ENCODE results near the gene GGTA1.
A peak's percentile ranks its signal among the peaks of the same experiment; 100 is the strongest.

GGTA1 gene

DNA sequence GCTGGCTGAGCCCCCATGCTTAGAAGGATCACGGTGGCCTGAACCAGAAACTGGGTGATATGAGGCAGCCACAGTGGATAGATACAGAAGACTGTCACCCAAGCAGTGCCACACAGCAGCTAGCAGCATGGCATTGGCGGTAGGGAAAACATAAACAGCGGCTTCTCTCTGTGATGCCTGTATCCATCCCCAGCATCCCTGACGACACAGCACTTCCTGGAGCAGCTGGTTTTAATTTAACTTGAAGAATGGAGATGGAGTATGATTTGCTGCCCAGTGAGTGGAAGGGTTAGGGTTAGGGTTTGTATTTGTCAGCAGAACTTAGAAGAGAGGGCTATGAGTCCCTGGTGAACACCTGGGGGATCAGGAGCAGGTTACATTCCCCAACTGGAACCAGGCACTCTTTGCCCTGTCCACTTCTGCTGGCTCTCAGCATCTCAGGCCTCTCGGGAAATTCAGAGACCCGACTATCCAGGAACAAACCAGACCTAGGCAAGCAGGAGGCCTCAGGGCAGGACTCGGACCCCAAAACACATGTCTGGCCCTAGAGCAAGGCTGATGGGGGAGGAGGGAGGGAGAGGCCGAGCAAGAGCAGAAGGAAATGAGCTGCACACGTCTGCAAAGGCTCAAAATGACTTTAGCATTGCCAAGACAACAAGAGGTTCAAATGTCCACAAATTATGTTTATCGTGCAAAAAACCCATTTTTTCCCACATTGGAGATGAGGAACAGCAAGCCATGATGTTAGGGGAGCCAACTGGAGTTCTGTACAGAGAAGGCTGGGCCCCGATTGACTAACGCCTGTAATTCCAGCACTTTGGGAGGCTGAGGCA is 6.5 kb upstream of the GGTA1 start:
- ChIA-PET CTCF (no interaction called here), POLR2A (no interaction called here)
- DNase-seq (ENCODE audit: extremely low spot score): no peak
- TF ChIP-seq CTBP1 (IDR thresholded peaks at IDR 0.05; ENCODE audit: borderline replicate concordance): no peak
- TF ChIP-seq ZNF384 (IDR thresholded peaks at IDR 0.05): no peak
- no peak for TF ChIP-seq BHLHE40 (IDR thresholded peaks at IDR 0.05; ENCODE audit: borderline replicate concordance)
- TF ChIP-seq FOXK2 (IDR thresholded peaks at IDR 0.05): no peak
- no peak for TF ChIP-seq ARNT (IDR thresholded peaks at IDR 0.05)
- TF ChIP-seq FOXA1 (IDR thresholded peaks at IDR 0.05): no peak
- no peak for TF ChIP-seq L3MBTL2 (conservative IDR thresholded peaks at IDR 0.05)
- TF ChIP-seq ELF4 (IDR thresholded peaks at IDR 0.05): no peak
- no peak for TF ChIP-seq SUZ12 (IDR thresholded peaks at IDR 0.05)
- no peak for TF ChIP-seq NFRKB (IDR thresholded peaks at IDR 0.05)

DNA sequence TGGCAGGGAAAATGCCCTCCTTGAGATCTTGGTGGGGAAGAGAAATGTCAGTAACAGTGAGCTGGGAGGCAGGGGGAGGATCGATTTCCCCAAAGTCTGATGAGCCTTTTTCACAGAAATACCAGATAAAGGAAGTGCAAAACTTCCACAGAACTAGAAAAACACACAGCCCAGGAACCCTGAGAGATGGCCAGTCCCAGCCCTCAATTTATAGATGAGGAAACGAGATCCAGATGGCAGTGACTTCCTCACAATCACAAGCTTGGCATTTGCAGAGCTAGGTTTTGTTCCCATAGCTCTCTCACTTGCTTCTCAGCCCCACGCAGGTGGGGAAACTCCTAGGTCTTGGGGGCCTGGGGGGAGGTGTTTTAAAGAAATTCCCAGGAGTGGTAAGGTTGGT is 3.8 kb upstream of the GGTA1 start:
- ChIA-PET POLR2A (no interaction called here), CTCF (interaction anchor here (0.6 kb wide), 1 partner anchor 44 kb away, joined by 3 read pairs; no protein-coding TSS in a partner anchor)

DNA sequence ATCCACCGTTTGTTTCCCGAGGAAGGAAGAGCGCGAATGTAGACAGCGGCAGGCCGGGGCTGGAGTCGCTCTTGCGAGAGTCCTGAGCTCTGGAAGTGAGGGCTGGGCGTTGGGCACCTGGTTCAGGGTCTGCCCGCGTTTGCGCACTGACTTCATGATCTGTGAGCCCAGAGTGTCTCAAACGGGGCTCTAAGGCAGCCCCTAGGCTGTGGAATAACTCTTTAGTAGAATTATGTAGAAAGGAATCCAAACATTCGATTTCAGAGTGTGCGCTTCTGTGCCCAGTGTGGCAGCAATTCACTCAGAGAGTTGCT is 478 bp upstream of the GGTA1 start:
- DNase-seq (ENCODE audit: extremely low spot score): peak; percentile 50
- ChIA-PET CTCF (interaction anchor here (1.5 kb wide), 1 partner anchor 50 kb away, joined by 3 read pairs; no protein-coding TSS in a partner anchor), POLR2A (interaction anchor here (0.8 to 1.9 kb wide), 2 partner anchors 10 to 298 kb away, joined by 3 to 10 read pairs; partner anchors contain the start of gene RAB14)
- TF ChIP-seq SP1 (IDR thresholded peaks at IDR 0.05) (no peak), SUZ12 (IDR thresholded peaks at IDR 0.05) (no peak), CTBP1 (IDR thresholded peaks at IDR 0.05; ENCODE audit: borderline replicate concordance) (no peak), L3MBTL2 (conservative IDR thresholded peaks at IDR 0.05) (no peak), HDGF (IDR thresholded peaks at IDR 0.05; ENCODE audit: borderline replicate concordance) (no peak), ELF4 (IDR thresholded peaks at IDR 0.05) (no peak), FOXM1 (IDR thresholded peaks at IDR 0.05; ENCODE audit: borderline replicate concordance) (no peak), ARNT (IDR thresholded peaks at IDR 0.05) (no peak), BHLHE40 (IDR thresholded peaks at IDR 0.05; ENCODE audit: borderline replicate concordance) (no peak), FOXK2 (IDR thresholded peaks at IDR 0.05) (no peak), FOXA1 (IDR thresholded peaks at IDR 0.05) (no peak), TARDBP (IDR thresholded peaks at IDR 0.05) (no peak), NFRKB (IDR thresholded peaks at IDR 0.05) (no peak)
- TF ChIP-seq, protein P1, sequence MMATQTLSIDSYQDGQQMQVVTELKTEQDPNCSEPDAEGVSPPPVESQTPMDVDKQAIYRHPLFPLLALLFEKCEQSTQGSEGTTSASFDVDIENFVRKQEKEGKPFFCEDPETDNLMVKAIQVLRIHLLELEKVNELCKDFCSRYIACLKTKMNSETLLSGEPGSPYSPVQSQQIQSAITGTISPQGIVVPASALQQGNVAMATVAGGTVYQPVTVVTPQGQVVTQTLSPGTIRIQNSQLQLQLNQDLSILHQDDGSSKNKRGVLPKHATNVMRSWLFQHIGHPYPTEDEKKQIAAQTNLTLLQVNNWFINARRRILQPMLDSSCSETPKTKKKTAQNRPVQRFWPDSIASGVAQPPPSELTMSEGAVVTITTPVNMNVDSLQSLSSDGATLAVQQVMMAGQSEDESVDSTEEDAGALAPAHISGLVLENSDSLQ (IDR thresholded peaks at IDR 0.05): no peak

More for the DNA sequence above, 3.8 kb upstream of the GGTA1 start:
- DNase-seq (ENCODE audit: extremely low spot score): no peak
- no peak for TF ChIP-seq SP1 (IDR thresholded peaks at IDR 0.05)
- no peak for TF ChIP-seq NFRKB (IDR thresholded peaks at IDR 0.05)
- TF ChIP-seq HDGF (IDR thresholded peaks at IDR 0.05; ENCODE audit: borderline replicate concordance): no peak
- no peak for TF ChIP-seq CTBP1 (IDR thresholded peaks at IDR 0.05; ENCODE audit: borderline replicate concordance)
- no peak for TF ChIP-seq BHLHE40 (IDR thresholded peaks at IDR 0.05; ENCODE audit: borderline replicate concordance)
- TF ChIP-seq, protein P1 (IDR thresholded peaks at IDR 0.05): no peak
- TF ChIP-seq L3MBTL2 (conservative IDR thresholded peaks at IDR 0.05): no peak
- TF ChIP-seq FOXM1 (IDR thresholded peaks at IDR 0.05; ENCODE audit: borderline replicate concordance): no peak
- no peak for TF ChIP-seq FOXA1 (IDR thresholded peaks at IDR 0.05)

DNA sequence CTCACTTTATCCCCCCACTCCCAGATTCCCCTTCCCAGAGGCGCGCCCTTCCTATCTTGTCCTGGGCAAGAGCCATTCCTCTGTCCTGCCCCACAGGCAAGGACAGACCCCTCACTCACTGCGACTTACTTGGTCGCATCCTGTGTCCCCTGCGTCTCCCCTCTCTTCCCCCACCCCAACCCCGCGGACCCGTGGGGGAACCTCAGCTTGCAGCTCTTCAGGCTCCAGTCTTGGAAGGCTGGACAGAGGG is 542 bp downstream of the GGTA1 start:
- POLR2A ChIA-PET: interaction anchor here (1.9 kb wide), 1 partner anchor 9 kb away, joined by 10 read pairs; no protein-coding TSS in a partner anchor
- no peak for DNase-seq (ENCODE audit: extremely low spot score)
- CTCF ChIA-PET: interaction anchor here (0.7 to 1.5 kb wide), 2 partner anchors 47 to 51 kb away, joined by 3 read pairs; no protein-coding TSS in a partner anchor
- TF ChIP-seq FOXM1 (IDR thresholded peaks at IDR 0.05; ENCODE audit: borderline replicate concordance) (no peak), ELF4 (IDR thresholded peaks at IDR 0.05) (no peak), L3MBTL2 (conservative IDR thresholded peaks at IDR 0.05) (no peak), ZNF384 (IDR thresholded peaks at IDR 0.05) (no peak), TARDBP (IDR thresholded peaks at IDR 0.05) (no peak), LEF1 (IDR thresholded peaks at IDR 0.05; ENCODE audit: borderline replicate concordance) (no peak), CTBP1 (IDR thresholded peaks at IDR 0.05; ENCODE audit: borderline replicate concordance) (no peak)
- TF ChIP-seq, protein P1 (IDR thresholded peaks at IDR 0.05): no peak

DNA sequence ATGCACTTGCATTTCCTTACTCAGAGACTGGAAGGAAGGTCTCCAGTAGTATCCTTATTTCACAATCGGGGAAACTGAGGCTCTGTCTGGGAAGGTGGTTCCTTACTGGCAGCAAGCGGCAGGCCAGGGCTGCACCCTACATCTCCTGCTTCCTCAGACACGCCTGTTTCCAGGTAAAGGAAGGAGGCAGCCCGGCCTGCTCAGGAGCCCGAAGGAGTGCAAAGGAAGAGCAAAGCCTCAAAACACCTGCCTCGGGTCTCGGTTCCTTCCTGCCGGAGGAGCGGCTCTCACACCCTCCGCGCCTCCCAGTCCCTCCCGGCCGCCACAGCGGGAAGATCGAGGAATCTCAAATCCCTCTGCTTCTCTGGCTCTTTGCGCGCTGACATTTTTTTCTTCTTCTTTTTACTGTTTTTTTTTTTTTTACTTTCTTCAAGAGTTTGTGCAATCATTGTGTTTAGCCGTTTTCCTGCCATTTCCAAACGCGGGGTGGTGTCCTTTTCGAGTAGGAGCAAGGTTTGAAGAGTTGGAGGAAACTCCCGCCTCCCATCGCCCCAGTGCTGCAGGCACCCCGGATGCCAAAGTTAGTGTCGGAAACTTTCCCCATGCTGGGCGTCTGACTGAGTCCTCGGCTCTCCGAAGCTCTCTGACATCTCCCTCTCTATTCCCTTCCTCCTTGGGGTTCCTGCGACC is 1.0 kb downstream of the GGTA1 start:
- CTCF ChIA-PET: interaction anchor here (0.6 to 1.3 kb wide), 6 partner anchors 9 to 323 kb away, joined by 3 to 4 read pairs (median 4); no protein-coding TSS in a partner anchor
- POLR2A ChIA-PET: interaction anchor here (1.9 kb wide), 1 partner anchor 8 kb away, joined by 10 read pairs; no protein-coding TSS in a partner anchor
- DNase-seq (ENCODE audit: extremely low spot score): peak; percentile 52
- TF ChIP-seq L3MBTL2 (conservative IDR thresholded peaks at IDR 0.05) (peak; percentile 33; the same call in 1 of the 2 replicates), ELF4 (IDR thresholded peaks at IDR 0.05) (no peak), NFRKB (IDR thresholded peaks at IDR 0.05) (no peak)

DNA sequence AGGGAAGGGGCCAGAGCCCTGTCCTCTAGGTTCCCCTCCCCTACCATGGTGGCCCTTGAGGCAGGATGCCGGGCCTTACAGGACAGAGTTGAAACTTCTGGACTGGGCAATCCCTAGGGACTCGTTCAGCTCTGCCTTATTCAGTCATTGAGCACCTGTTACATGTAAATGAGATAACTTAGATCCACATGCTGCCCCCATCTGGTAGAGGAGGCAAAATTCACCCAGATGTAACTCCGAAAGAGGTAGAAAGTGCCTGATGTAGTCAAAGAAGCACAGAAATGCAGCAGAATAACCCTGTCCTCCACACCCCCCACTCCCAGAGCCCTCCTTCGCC is 1.5 kb downstream of the GGTA1 start:
- peak; percentile 85 for DNase-seq (ENCODE audit: extremely low spot score)
- CTCF ChIA-PET: interaction anchor here (0.6 to 1.3 kb wide), 7 partner anchors 9 to 322 kb away, joined by 3 to 4 read pairs (median 4); no protein-coding TSS in a partner anchor
- no peak for TF ChIP-seq SP1 (IDR thresholded peaks at IDR 0.05)
- no peak for TF ChIP-seq HDGF (IDR thresholded peaks at IDR 0.05; ENCODE audit: borderline replicate concordance)
- TF ChIP-seq, protein P1 (IDR thresholded peaks at IDR 0.05): no peak
- TF ChIP-seq NFRKB (IDR thresholded peaks at IDR 0.05): no peak
- TF ChIP-seq TARDBP (IDR thresholded peaks at IDR 0.05): no peak
- no peak for TF ChIP-seq FOXM1 (IDR thresholded peaks at IDR 0.05; ENCODE audit: borderline replicate concordance)
- TF ChIP-seq FOXK2 (IDR thresholded peaks at IDR 0.05): no peak
- no peak for TF ChIP-seq L3MBTL2 (conservative IDR thresholded peaks at IDR 0.05)
- TF ChIP-seq FOXA1 (IDR thresholded peaks at IDR 0.05): no peak
- TF ChIP-seq LEF1 (IDR thresholded peaks at IDR 0.05; ENCODE audit: borderline replicate concordance): no peak
- no peak for TF ChIP-seq BHLHE40 (IDR thresholded peaks at IDR 0.05; ENCODE audit: borderline replicate concordance)
- no peak for TF ChIP-seq SUZ12 (IDR thresholded peaks at IDR 0.05)
- no peak for TF ChIP-seq ELF4 (IDR thresholded peaks at IDR 0.05)
- no peak for TF ChIP-seq CTBP1 (IDR thresholded peaks at IDR 0.05; ENCODE audit: borderline replicate concordance)
- POLR2A ChIA-PET: no interaction called here

Data from HEK293T (cell line).